GM19372 (cell line): Measurements from ENCODE around the gene DAPK3.
"Not testable (repeated sequence)": the region's sequence is repeated elsewhere in the genome, so short reads cannot be mapped to it uniquely, and the experiment has no call there.

Source experiments
- ATAC-seq: cut with Tn5 transposase; IDR thresholded peaks from one replicate; pipeline ENCODE4 v1.9.1; 2021; ENCODE audit warnings: mild to moderate bottlenecking, low read depth, moderate library complexity; ENCODE audit not compliant: unreplicated experiment

DAPK3 gene

DNA sequence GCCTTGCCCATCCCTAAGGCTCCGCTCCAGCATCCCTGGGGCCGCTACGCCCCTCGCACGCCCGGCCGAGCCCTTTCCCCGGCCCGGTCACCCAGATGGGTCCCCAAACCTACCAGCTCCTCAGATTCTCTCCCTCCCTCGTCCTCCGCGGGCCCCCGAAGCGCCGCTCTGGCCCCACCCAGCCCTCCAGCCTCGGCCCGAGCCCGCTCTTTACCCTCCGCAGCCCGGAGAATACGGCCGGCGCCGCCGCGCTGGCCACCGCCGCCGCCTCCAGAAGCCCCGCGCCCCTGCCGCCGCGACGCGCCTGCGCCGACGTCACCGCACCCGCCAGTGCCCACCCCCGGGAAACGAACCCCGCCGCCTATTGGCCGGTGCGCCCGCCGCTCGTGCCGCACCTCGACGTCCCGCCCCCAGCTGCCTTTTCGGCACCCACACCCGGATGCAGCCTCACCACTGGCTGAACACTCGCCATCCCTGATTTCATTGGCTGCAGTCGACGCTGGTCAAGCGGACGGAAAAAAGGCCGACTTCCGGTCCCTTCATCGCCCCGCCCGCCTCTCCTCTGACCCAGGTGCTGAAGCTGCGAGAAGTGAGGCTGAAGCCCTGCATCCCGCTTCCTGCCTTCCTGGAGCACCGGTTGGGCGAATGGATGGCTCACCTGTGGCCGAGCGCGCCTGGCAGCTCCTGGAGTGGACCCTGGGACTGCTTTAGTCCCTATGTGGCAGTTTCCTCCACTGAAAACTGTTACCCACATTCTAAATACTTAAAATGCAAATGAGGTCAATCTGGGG, at the start of gene DAPK3:
Gene DAPK3 (minus strand): TSS at position 292 of the 791 bp plus-strand sequence. CDS start 1,364 bp downstream, outside the sequence.
- peak; percentile 96 for ATAC-seq

DNA sequence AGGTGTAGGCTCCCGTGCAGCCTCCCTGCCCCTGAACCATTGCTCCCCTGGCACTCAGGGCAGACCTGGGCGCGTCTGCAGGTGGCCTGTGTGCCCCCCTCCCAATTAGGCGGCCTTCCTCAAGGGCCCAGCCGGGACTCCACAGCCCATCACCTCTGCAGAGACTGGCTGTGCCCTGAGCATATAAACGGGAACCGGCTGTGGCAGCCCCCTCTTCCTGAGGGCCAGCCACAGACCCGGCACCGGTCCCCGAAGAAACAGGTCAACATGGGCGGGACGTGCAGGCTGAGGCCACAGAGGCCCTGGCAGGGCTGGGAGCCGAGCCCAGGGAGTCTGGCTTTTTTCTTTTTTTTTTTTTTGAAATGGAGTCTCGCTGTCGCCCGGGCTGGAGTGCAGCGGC, 48.7 kb upstream of the DAPK3 start:
- no peak for ATAC-seq

DNA sequence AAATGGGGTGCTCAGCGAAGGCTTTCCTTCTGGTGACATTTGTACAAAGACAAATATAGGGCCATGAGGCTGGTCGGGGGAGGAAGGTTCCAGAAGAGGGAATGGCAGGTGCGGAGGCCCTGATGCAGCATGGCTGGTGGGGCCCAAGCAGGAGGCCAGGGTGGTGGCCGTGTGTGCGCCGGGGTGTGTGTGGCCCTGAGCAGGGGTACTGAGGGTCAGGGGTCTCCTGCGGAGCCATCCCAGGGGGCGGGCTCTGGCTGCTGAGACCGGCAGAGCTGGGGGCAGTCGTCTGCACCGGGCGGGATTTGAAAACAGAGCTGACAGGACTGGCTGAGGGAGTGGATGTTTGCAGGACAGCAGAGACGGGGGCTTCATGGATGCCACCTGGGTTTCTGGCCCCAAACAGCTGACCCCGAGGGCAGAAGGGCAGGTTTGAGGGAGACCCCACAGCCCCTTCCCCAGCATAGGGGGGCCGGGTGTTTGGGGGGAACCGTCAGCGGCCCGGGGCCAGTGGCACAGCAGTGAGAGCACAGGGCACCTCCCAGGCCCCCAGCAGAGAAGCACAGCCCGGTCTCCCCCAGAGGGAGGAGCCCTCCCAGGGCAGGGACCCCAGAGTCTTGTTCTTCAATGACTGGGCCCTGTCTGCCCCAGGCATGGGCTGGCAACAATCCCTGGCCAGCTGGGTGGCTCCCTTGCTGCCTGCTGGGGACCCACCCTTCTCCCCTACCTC, 48.0 kb upstream of the DAPK3 start:
- ATAC-seq, result no peak

DNA sequence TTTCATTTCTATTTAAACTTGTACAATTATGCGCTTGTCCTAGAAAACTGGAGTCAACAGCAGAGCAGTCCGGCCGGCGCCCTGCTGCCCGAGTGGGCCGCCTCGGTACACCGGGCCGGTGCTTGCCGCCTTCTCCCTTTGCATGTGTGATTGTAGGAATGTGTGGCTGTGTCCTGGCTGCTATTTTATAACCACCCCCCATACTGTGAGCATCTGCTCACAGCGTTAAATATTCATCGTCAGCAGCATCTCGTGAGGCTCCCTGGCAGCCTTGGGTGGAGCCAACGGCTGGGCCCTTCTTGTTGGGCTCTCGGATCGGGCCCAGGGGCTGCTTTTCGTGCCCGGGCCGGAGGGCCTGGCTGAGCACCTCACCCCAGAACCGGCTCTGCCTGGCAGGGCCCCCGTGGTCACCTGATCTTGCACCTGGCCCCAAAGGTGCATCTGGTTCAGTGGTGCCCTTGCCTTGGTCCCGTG, 47.3 kb upstream of the DAPK3 start:
- ATAC-seq, result no peak

DNA sequence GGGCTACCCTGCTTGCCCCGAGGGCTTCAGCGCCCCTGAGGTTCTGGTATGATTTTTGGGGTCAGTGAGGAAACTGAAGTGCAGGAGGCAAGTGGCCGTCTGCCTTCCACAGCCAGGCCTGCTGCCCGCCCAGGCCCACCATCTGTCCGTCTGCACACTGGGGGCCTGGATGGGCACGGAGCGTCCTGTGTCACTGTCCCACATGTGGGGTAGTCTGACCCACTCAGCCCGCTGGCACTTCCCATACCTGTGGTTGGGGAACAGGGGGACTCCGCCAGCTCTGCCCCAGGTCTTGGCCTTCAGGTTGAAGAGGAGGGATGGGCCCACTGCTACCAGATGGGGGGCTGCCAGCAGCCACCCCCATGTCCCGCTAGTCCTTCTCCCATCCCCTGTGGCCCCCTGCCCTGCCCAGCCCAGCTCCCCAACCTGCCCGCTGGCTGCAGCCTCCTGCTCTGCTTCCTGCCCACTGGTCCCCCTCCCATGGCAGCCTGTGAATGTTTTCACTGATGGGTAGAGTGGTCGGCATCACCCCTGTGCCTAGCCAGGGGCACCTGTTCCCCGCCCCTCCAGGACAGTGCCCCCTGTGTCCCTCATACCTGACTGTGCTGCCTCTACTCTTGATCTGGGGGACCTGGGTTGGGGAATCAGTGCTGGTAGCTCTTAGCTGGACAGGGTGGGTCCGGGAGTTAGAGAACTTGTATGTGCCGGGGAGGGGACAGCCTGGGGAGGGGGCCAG, 46.2 kb upstream of the DAPK3 start:
- ATAC-seq, result no peak

DNA sequence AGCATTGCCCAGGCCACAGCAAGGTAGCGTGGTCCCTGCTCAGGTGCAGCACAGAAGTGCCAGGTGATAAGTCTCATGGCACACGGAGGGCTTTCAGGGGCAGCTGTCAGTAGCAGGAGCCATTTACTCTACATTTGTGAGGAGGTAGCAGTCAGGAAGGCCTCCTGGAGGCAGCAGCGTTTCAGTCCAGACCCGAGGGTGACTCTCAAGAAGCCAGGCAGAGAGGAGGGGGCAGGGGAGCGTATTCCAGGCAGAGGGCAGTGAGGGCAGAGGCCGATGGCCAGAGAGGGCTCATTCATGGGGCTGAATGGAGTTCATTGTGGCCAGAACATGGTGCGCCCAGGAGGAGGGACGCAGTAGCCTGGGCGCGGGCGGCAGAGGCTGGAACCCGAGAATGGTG, 45.6 kb upstream of the DAPK3 start:
- no peak for ATAC-seq

DNA sequence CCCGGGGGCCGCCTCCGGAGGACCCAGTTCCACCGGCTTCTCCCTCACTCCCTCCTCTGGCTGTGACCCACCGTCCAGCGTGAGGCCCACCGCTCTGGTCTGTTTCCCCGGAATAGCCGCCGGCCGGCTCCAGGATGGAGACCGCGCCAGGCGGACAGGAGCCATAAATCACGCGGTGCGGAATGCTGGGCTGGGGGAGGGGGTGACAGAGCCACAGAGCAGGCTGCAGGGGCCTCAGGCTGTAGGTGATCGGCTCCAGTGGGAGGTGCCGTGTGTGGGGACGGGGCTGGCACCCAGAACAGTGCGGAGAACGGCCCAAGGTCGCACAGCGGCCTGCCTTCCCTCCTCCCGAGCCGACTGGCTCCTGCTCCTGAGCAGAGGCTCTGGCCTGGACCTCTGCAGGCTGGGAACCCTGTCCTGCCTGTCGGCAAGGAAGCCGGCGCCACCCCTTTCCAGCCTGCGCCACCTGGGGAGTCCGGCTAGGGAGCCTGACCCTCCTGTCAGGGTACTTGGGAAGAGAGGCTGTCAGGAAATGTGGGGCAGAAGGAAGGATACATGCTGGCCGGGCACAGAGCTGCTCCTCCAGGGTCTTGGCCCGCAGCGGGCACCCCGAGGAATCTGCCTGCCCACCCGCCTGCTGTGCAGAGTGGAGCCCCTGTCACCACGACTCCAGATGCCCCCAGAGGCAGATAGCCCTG, 45.0 kb upstream of the DAPK3 start:
- ATAC-seq, result no peak

DNA sequence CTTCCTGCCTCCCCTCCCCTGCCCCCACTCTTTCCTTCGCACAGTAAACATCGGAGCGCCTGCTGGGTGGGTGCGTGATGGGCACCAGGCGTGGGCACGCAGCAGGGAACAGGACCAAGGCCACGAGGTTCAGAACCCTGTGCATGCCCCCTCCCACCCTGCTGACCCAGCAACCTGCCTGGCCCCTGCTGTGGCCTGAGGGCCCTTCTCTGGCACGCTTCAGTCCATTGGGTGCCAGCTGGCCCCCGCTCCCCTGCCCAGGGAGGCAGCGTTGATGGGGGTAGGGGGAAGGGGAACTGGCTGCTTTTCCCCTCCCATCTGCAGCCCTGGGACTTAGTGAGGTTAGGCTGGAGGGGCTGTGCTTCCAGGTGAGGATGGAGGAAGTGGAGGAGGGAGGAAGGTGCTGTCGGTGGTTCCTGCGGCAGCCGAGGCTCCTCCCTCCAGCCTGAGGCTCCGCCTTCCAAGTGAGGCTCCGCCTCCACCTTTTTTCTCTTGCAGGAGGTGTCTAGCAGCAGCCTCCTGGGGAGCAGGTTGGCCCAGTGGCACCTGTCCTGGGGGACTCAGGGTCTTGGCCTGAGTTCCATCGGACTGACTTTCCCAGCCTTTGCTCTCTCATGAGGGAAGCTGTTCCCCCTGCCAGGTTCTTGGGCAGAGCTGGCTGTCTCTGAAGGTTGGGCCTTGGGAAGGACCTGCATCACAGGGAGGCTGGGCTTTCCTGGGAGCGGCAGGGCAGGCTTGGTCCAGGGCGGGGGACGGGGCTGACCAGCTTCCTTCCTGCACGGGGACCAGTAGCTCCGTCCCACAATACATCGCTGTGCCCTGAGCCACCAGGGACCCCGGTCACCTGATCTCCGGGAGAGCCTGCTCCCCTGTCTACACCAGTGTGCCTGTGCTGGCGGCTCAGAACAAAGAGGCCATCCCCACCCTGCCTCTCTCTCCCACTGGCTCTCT, 43.9 kb upstream of the DAPK3 start:
- ATAC-seq, result no peak

DNA sequence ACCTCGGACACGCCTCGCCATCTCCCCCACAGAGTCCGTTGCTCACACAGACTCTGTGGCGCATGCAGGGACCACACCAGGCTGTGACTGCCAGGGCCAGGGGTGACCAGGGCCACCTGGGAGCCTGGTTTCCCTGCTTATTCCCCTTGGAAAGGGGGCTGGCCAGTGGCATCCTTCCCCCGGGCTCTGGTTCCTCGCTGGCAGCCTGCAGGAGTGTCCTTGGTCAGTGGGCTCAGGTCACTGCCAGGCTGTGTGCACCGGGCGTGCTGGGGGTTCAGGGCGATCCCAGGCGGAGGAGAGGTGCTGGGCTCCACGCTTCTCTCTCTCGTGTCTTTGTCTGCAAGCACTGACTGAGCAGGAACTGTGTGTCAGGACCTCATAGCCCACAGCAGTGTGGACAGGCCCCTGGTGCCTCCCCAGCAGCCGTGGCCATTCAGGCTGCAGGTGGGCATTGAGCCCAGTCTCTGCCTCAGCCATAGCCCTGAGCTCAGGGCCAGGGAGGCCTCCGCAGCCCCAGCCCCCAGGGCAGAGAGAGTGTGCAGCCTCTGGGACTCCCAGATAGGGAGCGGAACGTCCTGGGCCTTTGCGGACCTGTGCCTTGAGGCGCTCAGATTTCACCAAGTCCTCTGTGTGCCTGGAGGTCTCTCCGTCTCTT, 43.1 kb upstream of the DAPK3 start:
- no peak for ATAC-seq

DNA sequence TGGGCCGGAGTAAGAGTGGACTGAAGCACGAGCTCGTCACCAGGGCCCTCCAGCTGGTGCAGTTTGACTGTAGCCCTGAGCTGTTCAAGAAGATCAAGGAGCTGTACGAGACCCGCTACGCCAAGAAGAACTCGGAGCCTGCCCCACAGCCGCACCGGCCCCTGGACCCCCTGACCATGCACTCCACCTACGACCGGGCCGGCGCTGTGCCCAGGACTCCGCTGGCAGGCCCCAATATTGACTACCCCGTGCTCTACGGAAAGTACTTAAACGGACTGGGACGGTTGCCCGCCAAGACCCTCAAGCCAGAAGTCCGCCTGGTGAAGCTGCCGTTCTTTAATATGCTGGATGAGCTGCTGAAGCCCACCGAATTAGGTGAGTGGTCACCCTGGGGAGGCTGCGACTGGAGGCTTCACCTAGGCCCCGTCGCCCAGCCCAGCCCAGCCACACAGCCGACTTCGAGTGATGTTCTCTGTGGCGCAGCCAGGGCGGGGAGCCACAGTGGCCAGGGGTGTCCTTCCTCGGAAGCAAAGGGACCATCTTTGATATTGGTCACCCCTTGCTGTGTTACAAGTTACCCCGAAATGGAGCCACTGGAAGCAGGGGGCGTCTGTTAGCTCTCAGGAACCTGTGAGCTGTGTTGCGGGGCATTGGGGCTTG, 42.2 kb upstream of the DAPK3 start:
- no peak for ATAC-seq

DNA sequence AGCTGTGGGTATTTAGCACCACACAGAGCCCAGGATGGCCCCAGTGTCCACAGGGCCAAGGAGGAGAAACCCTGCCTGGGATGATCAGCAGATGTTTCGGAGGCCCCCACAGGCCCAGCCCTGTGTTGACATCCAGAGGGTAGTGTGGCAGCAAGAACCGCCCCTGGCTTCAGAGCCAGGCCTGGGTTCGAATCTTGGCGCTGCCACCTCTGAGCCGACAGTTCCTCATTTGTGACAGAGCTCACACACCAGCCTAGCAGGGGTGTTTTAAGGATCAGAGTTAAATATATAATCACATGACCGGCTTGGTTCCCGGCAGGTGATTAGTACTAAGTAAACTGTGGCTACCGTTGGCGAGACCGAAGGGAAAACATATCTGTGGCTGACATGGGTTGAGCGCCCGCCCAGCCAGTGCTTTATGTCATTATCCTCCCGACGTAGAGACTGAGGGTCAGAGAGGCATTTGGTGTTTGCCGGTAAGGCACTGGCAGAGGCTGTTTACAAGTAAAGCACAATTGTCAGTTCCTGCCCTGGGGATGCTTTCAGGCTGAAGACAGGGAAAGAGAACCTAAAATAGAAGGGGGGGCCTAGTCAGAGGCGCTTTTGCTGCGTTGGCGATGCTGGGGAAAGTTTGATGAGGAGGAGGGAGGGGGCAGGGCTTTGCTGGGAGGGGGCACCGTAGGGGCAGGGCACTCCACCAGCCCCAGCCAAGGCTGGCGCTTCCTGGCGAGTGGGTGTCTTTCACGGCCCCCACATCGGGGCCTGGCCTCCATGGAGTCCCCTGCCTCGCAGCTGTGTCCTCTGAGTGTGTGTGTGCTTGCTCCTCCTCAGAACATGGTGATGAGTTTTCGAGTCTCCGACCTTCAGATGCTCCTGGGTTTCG, 41.4 kb upstream of the DAPK3 start:
- ATAC-seq, result no peak

DNA sequence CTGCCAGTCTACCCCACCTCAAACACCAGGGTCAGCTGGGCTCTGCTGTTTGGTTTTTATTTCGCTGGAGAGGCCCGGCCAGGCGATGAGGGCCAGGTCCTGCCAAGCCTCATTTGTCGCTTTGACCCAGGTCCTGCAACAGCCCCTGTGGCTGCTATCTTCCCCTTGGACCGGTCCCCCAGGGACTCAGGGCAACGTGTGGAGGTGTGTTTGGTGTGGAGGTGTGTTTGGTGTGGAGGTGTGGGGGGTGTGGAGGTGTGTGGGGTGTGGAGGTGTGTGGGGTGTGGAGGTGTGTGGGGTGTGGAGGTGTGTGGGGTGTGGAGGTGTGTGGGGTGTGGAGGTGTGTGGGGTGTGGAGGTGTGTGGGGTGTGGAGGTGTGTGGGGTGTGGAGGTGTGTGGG, 40.5 kb upstream of the DAPK3 start:
- not testable (repeated sequence) for ATAC-seq

DNA sequence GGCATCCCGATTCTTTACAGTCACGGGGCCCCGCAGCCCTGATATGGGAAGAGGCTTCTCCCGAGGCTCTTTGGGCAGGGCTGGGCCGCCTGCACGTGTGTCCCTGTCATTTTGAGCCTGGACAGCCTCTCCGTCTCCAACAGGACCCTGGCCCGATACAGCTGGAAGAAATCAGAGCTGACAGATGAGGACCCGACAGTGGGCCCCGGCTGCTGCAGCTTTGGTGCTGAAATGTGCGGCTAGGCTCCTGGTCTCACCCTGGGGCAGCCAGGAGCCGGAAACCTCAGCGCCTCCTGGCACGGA, 39.9 kb upstream of the DAPK3 start:
- no peak for ATAC-seq

DNA sequence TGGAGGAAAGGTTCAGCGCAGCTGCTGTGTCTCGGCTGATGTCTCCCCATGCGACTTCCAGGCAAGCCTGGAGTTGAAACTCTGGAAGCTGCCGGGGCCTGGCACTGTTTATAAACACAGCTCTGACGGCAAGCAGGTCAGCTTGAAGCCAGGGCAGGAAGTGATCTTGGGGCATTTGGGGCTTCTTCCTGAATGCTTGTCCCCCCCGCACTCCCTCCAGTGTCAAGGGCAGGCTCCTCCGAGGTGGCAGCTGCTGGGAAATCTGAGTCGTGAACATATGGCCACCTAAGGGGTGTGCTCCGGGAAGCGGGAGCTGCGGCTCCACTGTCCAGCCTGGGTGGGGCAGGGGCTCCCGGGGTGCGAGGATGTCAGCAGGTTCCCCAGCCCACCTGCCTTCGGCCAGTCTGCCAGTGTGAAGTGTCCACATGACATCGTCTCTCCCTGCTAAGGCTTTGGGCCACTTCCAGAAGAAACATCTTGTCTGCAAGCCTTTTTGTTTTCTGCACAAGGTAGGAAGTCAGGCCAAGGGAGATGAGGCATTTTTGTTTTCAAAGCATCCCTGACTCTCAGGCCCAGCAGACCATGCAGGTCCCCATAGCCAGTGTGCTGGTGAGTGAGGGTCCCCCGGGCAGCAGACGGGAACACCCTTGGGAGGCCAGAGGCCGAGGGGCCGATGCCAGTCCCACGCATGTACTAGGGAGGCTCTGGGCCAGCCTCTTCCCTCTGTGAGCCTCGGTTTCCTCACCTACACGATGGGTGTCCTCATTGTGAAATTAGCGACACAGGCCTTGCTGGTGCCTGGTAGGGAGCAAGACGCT, 39.3 kb upstream of the DAPK3 start:
- ATAC-seq, result no peak

DNA sequence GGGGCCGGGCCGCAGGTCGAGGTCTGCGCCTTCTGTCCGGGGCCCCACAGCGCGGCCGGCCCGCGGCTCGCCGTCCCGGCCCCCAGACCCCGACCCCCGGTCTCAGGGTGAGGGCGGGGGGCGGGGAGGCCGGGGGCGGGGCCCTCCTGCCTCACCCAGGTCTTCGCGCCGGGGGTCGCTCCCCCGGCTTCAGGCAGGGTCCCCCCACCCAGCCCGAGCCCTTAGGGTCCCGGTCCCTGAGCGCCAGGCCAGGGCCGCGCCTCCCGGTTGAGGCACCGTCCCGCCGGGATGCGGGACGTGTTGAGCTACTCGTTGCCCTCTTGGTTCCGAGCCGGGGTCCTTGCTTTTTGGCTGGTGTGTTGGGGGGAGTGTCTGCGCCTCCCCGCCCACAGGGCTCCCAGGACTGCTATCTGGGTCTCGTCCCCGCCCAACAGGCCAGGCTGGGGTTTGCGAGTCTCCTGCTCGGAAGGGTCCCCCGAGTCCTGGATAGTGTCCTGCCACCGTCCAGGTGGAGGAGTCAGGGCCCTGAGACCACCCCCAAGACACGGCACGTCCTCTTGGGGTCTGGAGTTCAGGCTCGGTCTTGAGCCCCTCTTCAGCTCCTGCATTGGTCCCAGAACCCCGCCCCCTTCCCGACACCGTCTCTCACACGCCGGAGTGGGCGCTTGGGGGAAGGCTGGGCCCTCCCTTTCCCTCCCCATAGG, 37.1 kb upstream of the DAPK3 start:
- ATAC-seq, result peak; percentile 1
